Cerebellar cortex (tissue), 1 donor: Measurements from ENCODE around the gene RPS19BP1.

ENCODE experiments used
- DNase-seq: peaks from one replicate; pipeline ENCODE4 v3.0.0-alpha.2; 2015; ENCODE audit warnings: low spot score

The RPS19BP1 gene

DNA sequence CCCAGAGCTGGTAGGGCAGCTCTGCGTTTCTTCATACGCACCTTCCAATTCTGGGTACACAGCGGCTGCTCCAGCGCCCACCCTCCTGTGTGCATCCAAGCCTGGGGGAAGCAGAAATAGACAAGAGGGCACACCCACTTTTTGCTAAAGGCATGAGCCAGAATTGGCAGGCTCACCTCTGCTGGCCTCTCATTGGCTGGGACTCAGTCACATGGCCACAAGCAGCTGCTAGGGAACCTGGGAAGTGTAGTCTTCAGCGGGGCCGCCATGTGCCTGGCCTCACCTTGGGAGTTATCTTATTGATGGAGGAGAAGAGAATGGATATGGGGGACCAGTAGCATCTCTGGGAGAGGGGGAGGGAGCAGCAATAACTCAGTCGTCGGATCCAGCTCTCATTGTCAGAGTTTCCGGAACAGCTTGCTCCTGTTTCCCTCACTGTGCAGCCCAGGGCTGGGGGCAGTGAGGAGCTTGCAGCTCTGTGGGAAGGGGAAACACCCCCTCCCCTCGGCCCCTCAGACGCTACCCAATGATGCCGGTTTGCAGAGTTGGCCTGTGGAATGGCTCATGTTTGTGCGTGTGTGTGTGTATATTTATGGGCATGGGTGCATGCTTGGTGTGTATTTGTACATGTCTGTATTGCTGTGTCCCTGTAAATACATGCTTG lies 42.3 kb downstream of the RPS19BP1 start:
- DNase-seq: peak; percentile 96

DNA sequence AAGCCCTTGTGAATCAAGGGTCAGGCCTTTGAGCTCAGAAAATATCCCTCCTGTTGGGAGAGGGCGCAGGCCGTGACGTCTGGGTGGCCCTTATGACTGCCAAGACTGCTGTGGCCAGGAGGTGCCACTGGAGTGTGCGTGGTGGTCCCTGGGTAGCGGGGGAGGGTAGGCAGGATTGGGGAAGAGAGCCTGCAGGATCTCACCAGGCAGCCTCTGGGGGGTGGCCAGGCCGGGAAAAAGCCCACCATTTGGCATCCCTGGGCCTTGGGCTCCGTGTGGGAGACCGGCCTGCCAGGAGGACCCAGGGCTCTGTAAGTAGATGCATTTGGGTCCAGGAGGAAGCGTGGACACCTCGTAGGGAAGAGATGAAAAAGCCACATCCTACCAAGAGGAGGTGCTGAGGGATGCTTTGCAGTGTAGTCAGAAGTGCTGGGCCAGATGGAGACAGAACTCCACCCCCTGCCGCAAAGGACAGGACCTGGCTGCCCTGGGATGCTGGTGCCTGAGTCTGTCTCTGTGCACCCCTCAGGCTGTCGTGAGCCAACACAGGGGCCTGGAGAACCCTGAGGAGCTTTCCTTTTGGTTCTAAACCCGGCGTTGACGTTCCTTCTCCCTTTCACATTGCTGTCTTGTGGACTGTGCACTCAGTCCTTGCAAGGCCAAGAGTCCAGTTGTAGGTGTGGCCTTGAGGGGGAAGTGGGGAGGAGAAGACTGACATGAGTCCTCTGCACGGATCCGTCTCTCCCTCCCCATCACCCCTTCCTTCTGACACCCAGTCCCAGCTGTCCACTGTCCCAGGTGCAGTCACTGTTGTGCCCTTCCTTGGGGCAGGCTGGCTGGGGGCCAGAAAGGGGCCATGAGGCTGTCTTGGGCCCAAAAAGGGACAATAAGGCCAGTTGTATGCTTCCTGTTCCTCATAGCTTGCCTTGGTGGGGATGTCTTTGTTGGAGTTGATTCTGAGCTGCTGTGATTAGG lies 43.2 kb downstream of the RPS19BP1 start:
- no peak for DNase-seq

DNA sequence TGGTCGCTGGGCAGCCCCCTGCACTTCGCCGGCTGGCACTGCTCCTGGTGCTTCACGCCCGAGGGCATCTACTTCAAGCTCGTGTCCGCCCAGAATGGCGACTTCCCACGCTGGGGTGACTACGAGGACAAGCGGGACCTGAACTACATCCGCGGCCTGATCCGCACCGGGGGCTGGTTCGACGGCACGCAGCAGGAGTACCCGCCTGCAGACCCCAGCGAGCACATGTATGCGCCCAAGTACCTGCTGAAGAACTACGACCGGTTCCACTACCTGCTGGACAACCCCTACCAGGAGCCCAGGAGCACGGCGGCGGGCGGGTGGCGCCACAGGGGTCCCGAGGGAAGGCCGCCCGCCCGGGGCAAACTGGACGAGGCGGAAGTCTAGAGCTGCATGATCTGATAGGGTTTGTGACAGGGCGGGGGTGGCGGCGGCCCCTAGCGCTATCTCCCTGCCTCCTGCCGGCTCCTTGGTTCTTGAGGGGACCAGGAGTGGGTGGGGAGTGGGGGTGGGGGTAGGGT lies 43.9 kb downstream of the RPS19BP1 start:
- no peak for DNase-seq

DNA sequence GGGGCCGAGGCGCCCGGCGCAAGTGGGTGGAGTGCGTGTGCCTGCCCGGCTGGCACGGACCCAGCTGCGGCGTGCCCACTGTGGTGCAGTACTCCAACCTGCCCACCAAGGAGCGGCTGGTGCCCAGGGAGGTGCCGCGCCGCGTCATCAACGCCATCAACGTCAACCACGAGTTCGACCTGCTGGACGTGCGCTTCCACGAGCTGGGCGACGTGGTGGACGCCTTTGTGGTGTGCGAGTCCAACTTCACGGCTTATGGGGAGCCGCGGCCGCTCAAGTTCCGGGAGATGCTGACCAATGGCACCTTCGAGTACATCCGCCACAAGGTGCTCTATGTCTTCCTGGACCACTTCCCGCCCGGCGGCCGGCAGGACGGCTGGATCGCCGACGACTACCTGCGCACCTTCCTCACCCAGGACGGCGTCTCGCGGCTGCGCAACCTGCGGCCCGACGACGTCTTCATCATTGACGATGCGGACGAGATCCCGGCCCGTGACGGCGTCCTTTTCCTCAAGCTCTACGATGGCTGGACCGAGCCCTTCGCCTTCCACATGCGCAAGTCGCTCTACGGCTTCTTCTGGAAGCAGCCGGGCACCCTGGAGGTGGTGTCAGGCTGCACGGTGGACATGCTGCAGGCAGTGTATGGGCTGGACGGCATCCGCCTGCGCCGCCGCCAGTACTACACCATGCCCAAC lies 44.6 kb downstream of the RPS19BP1 start:
- DNase-seq: no peak

DNA sequence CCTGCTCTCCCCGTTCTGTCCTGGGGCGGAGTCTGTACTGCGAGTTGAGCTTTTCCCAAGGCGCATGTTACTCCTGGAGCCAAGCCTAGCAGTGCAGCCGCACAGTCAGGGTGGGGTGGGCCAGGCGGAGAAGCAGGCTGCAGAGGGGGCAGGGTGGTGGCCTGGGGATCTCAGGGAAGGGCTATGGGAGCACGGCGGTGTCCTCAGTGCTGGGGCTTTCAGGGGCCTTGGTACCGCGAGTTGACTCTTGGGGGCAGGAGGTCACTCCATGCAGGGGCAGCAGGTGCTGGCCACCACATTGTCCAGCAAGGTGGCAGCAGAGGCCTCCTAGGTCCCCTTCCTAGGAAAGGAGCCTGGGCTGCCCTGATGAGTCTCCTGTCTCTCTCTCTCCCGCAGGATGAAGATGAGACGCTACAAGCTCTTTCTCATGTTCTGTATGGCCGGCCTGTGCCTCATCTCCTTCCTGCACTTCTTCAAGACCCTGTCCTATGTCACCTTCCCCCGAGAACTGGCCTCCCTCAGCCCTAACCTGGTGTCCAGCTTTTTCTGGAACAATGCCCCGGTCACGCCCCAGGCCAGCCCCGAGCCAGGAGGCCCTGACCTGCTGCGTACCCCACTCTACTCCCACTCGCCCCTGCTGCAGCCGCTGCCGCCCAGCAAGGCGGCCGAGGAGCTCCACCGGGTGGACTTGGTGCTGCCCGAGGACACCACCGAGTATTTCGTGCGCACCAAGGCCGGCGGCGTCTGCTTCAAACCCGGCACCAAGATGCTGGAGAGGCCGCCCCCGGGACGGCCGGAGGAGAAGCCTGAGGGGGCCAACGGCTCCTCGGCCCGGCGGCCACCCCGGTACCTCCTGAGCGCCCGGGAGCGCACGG lies 45.4 kb downstream of the RPS19BP1 start:
- DNase-seq: peak; percentile 75

DNA sequence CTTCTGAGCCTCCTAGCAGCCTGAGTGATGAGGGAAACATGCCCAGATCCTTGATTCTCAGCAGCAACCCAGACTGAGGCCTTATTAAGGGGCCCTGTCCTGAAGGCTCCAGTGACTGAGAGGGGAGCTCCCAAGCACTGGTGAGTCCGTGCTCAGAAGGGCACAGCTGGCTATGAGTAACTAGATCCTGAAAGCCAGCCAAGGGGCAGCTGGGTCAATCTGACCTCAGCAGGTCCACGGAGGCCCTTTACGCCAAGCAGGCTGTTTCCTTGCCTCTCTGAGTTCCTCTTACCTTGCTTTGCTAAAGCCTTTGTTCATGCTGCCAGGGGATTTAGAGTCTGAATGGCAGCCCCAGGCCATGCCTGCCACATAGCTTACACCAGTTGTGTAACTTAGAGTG lies 49.8 kb downstream of the RPS19BP1 start:
- no peak for DNase-seq

DNA sequence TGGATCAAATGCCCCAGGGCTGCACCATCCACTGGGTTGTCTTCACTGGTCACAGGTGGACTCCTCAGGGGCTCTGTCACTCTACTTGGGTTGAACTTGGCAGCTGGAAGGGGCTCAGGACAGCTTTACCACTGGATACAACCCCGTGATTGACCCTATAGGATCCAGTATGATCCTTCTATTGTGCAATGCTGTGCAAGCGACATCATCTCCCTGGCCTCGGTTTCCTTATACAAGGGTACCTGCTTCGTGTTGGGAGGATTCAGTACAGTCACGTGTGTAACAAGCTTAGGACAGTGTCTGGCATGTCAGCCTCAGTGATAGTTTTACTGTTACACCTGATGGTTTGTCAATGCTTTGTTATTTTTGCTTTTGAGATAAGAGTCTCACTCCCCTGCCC lies 51.0 kb downstream of the RPS19BP1 start:
- no peak for DNase-seq

DNA sequence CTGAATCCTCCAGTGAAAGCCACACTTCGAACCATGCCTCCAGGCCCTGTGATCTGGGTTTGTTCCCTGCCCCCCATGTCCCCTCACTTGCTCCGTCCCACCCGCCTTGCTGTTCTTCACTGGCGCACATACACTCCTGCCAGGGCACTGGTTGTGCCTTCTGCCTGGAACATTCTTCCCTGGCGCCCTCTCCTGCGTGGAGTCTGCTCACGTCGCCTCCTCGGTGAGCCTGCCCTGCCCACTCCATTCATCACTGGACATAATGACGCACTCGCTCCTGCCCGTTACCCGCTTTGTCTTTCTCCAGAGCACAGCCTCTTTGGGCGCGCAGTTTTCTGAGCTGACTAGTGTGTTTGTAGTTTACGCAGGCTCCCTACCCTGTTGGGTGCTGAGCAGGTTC lies 51.5 kb downstream of the RPS19BP1 start:
- no peak for DNase-seq

DNA sequence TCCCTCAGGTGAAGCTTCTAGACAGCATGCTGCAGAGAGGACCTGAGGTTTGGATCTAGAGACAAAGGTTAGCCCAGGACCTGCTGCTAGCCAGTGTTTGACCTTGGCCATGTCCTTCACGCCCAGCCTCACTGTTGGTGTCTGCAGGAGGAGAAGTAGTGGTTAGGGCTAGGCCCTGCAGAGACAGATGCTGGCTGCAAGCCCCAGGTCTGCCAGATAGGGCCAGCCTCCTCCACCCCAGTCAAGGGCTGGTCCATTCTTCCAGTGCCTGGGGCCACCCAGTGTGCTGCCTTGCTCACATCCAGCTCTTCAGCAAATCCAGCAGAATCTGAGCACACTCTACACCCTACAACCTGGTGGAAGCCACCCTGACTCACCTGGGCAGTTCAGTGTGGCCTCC lies 52.0 kb downstream of the RPS19BP1 start:
- no peak for DNase-seq

DNA sequence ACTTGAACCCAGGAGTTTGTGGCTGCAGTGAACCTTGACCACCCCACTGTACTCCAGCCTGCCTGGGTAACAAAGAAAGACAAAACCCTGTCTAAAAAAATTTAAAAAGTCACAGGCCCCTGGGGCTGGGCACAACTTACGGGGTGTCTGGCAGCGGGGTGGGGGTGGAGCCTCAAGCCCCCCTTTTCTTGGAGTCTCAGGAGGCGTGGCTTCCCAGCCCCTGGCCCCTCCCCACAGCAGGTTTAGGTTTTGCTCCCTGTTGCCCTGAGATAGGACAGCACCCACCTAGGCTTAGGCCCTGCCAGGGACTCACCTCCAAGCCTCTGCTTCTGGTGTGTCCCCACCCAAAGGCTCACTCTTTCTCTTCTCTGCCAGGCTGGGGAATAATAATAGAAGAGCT lies 53.3 kb downstream of the RPS19BP1 start:
- DNase-seq: no peak
